Brain microvascular endothelial cell (primary cell): Measurements from ENCODE around the gene GNPAT.

Experiments
- DNase-seq: peaks from one replicate; pipeline ENCODE4 v3.0.0-alpha.2; 2020
- H3K27ac ChIP-seq: fragments of 250-450 bp; sonication (Bioruptor Pico); 2 replicates; pipeline ENCODE4 v1.5.1; 2020; ENCODE audit warnings: mild to moderate bottlenecking, moderate library complexity
- H3K27me3 ChIP-seq: fragments of 250-450 bp; sonication (Bioruptor Pico); replicated peaks from 2 replicates; pipeline ENCODE4 v1.5.1; 2020; ENCODE audit warnings: mild to moderate bottlenecking
- H3K36me3 ChIP-seq: fragments of 250-450 bp; sonication (Bioruptor Pico); replicated peaks from 2 replicates; pipeline ENCODE4 v1.5.1; 2020; ENCODE audit warnings: mild to moderate bottlenecking
- H3K4me3 ChIP-seq: 2 replicates; pipeline ENCODE4 v1.5.1; 2011; ENCODE audit warnings: low read depth, mild to moderate bottlenecking, control low read depth, low read length, moderate library complexity
- in situ Hi-C: cut with HindIII; loops from 2 replicates; pipeline ENCODE4 v1.10.0; 2017; ENCODE audit warnings: low sequenced_read_pairs, low pct_ligation_motif_present
- TF ChIP-seq, protein P1 (sequence below): IDR thresholded peaks from 2 replicates; pipeline ENCODE4 v1.5.1; 2011; ENCODE audit warnings: low read depth, mild to moderate bottlenecking, moderate library complexity, low read length, control low read depth, inconsistent platforms; ENCODE audit errors: missing control alignments

The GNPAT gene

DNA sequence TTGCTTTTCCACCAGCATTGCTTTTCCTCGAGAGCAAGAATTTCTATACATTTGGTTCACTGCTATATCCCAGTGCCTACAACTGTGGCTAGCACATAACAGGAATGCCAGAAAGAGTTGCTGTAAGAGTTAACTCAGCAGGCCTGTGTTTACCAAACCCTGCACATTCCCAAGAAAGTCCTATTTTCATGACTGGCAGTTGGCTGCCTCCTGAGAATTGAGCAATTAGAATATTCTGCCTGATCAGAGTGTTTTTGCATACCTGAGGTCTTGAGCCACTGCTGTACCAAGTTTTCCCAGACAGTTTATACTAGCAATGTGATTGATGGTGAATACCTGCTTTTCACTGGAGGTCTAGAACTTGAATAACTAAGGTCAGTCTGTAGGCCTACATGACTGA lies 2.7 kb upstream of the GNPAT start:
- no peaks in the 10 kb centered on the region for H3K27me3 ChIP-seq
- in situ Hi-C loops, result no loop called here
- H3K4me3 ChIP-seq, result no peak overlapping the region
- no peak overlapping the region for H3K27ac ChIP-seq
- peaks cover 4% of the 10 kb centered on the region for H3K36me3 ChIP-seq
- TF ChIP-seq, protein P1, sequence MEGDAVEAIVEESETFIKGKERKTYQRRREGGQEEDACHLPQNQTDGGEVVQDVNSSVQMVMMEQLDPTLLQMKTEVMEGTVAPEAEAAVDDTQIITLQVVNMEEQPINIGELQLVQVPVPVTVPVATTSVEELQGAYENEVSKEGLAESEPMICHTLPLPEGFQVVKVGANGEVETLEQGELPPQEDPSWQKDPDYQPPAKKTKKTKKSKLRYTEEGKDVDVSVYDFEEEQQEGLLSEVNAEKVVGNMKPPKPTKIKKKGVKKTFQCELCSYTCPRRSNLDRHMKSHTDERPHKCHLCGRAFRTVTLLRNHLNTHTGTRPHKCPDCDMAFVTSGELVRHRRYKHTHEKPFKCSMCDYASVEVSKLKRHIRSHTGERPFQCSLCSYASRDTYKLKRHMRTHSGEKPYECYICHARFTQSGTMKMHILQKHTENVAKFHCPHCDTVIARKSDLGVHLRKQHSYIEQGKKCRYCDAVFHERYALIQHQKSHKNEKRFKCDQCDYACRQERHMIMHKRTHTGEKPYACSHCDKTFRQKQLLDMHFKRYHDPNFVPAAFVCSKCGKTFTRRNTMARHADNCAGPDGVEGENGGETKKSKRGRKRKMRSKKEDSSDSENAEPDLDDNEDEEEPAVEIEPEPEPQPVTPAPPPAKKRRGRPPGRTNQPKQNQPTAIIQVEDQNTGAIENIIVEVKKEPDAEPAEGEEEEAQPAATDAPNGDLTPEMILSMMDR, result no peak
- no peak for DNase-seq

DNA sequence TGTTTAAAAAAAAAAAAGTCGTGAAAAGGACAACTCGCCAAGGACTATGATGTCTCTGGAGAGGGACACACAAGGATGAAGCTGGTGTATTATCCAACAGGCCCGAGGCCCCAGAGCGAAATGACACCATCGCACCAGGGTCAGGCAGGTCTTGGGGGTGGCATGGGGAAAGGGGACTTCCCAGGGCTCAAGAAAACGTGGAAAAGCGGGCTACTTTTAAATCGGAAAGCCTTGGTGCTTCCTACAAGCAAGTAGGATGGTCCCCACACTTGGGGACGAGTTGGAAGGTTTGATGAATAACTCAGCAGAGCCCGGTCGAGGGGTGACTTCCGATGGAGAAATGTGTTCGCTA lies 505 bp upstream of the GNPAT start:
- in situ Hi-C loops, result no loop called here
- Histone ChIP-seq H3K4me3 (peak overlapping the region; percentile 92), H3K27ac (peak overlapping the region; percentile 30), H3K36me3 (peaks cover 4% of the 10 kb centered on the region), H3K27me3 (no peaks in the 10 kb centered on the region)
- TF ChIP-seq, protein P1, result no peak
- no peak for DNase-seq

DNA sequence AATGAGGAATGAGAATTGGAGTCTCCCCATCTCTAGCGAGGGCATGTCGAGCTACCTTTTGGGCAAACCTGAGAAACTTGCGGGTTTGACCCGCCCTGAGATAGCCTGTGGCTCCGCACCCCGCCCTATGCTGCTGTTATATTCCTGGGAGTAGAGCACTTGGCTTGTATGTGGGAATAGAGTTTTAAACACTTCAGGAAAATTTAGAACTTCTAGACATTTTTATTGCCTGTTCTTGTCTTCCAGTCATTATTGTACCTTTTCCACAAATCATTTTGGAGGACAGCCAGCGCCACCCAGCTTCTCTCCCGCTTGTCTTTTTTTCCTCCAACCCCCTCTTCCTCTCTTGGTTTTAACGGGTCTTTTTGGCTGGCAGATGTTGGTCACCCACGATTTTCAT lies 738 bp downstream of the GNPAT start:
- no peaks in the 10 kb centered on the region for H3K27me3 ChIP-seq
- peak overlapping the region; percentile 92 for H3K4me3 ChIP-seq
- TF ChIP-seq, protein P1, result no peak
- no peak overlapping the region for H3K27ac ChIP-seq
- no peak for DNase-seq
- peaks cover 2% of the 10 kb centered on the region for H3K36me3 ChIP-seq
- in situ Hi-C loops, result no loop called here

DNA sequence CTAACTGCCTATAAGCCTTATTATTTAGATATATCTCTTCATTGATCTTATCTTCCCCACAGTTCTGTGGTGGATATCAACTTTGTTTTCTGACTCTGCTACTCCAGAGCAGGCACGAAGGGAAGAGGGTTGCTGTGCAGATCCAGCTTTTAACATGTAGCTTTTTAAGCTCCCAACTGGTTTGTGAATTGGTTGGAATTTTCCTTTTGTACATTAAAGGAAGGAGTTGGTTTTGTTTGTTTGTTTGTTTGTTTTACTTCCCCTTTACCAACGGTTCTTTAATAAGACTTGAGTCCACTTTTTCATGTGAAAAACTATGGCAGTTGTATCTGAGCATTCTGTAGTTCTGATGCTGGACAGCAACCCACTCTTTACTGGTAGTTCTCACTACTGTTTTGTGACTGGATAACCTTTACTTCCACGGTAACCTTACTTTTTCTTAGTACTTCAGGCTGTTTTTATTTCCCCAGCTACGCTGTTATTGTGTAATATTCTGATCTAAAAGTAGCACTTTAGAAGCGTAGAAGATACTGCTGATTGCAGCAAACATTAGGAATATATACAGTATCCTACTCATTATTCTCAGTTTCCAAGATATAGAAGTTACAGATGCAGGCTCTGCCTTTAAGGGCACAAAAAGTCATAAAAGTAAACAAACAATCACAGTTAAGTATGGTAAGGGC lies 1.6 kb downstream of the GNPAT start:
- in situ Hi-C loops, result no loop called here
- TF ChIP-seq, protein P1, result no peak
- no peaks in the 10 kb centered on the region for H3K27me3 ChIP-seq
- peaks cover 2% of the 10 kb centered on the region for H3K36me3 ChIP-seq
- H3K4me3 ChIP-seq, result peak overlapping the region; percentile 92
- H3K27ac ChIP-seq, result no peak overlapping the region
- peak; percentile 7 for DNase-seq

DNA sequence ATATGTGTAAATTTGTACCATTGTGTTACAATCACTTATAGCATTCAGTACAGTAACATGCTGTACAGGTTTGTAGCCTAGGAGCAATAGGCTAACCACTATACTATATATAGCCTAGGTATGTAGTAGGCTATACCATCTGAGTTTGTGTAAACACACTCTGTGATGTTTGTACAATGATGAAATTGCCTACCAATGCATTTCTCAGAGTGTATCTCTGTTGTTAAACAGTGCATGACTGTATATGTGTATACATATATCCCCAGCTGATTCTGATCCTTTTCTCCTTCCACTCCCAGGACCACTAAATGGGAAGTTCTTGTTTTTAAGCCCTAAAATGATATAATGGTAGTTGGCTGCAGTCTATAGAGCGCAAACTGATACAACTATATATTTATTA lies 7.8 kb downstream of the GNPAT start:
- TF ChIP-seq, protein P1, result no peak
- in situ Hi-C loops, result no loop called here
- H3K27ac ChIP-seq, result no peak overlapping the region
- no peak for DNase-seq
- H3K4me3 ChIP-seq, result no peak overlapping the region
- H3K27me3 ChIP-seq, result no peaks in the 10 kb centered on the region
- peaks cover 11% of the 10 kb centered on the region for H3K36me3 ChIP-seq

DNA sequence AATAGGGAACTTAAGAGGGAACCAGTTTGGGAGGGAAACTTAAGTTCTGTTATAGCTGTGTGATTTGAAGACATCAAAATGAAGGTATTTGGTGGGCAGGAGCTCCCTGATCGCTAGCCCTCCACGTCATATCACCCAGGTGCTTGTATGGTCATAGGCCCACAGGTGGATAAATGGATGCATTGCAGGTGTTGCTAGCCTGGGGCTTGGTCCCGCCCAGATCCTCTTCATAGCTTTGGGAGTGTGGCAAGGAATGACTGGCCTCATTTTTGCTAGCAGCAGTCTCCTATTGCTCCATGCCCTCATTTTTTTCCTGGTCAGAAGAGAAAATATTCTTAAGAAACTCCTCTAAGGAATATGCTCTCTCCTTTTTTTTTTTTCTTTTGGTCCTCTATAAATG lies 11.3 kb downstream of the GNPAT start:
- in situ Hi-C loops, result no loop called here
- Histone ChIP-seq H3K27ac (no peak overlapping the region), H3K4me3 (no peak overlapping the region), H3K36me3 (peaks cover 18% of the 10 kb centered on the region), H3K27me3 (no peaks in the 10 kb centered on the region)
- DNase-seq, result no peak
- TF ChIP-seq, protein P1, result no peak
